ENCODE measurements around the gene MDM1.

MDM1 gene

DNA sequence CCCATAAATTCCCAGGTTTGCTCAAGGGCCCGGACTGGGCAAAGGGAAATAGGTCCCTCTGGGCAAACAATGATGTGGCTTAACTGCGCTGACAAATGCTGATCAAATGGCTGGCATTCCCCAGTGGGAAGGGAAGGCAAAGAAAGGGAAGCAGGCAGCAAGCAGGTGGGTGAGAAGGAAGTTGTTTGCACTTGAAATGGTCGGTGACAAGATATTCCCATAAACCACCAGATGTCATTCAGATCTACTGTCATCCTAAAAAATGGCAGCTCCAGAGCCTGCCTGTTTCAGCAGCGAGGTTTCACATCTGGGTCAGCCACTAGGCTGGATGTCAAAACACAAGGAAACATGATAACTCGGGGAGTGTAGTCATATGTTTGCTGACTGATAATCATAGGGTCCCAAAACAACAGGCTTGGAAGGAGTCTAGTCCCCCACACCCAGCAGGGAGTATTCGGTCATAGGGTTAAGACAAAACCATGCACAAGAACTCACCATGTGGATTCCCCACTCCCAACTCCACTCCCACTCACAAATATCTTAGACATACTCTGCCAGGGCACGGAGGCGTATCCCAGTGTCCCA lies 37.9 kb upstream of the MDM1 start:
- no peaks in the 10 kb centered on the region for H3K36me3 ChIP-seq (ENCODE audit: low read depth)
- DNase-seq (ENCODE audit: low spot score) (no peak), ATAC-seq (ENCODE audit: low read depth) (no peak)
- H3K4me1 ChIP-seq (ENCODE audit: insufficient read depth, poor library complexity, severe bottlenecking), result peaks cover 6% of the 10 kb centered on the region
- no peaks in the 10 kb centered on the region for H3K9me3 ChIP-seq (ENCODE audit: severe bottlenecking)
- H3K4me3 ChIP-seq (ENCODE audit: severe bottlenecking), result no peak overlapping the region
- no peak overlapping the region for H3K27ac ChIP-seq (ENCODE audit: poor library complexity, severe bottlenecking)
- TF ChIP-seq CTCF (IDR thresholded peaks at IDR 0.05; ENCODE audit: poor library complexity, severe bottlenecking), result no peak
- no peaks in the 10 kb centered on the region for H3K27me3 ChIP-seq (ENCODE audit: insufficient read depth, poor library complexity, severe bottlenecking)

DNA sequence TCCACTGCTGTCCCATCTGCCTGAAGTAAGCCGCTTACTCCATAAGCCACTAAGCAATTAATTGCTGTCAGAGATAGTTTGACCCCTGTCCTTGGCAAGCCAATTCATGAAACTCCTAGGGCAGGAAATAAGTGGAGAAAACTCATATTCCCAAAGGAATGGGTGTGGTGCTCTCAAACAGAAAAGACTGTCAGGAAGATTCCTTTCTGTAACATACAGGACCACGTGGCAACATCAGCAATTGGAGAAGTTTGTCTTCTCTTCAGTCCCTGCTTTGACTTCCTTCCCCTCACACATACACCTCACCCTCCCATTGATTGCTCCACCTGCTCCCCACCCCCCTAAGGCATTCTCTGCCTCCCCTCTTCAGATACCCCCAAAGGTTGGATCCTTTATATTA lies 36.2 kb upstream of the MDM1 start:
- Histone ChIP-seq H3K4me1 (ENCODE audit: insufficient read depth, poor library complexity, severe bottlenecking) (peaks cover 6% of the 10 kb centered on the region), H3K4me3 (ENCODE audit: severe bottlenecking) (no peak overlapping the region), H3K27me3 (ENCODE audit: insufficient read depth, poor library complexity, severe bottlenecking) (no peaks in the 10 kb centered on the region), H3K9me3 (ENCODE audit: severe bottlenecking) (no peaks in the 10 kb centered on the region), H3K36me3 (ENCODE audit: low read depth) (no peaks in the 10 kb centered on the region), H3K27ac (ENCODE audit: poor library complexity, severe bottlenecking) (no peak overlapping the region)
- DNase-seq (ENCODE audit: low spot score), result no peak
- no peak for ATAC-seq (ENCODE audit: low read depth)
- no peak for TF ChIP-seq CTCF (IDR thresholded peaks at IDR 0.05; ENCODE audit: poor library complexity, severe bottlenecking)

GRCh38 chr12:68367903-68368302 lies 35.7 kb upstream of the MDM1 start:
- no peak for ATAC-seq (ENCODE audit: low read depth)
- no peak overlapping the region for H3K27ac ChIP-seq (ENCODE audit: poor library complexity, severe bottlenecking)
- H3K27me3 ChIP-seq (ENCODE audit: insufficient read depth, poor library complexity, severe bottlenecking), result no peaks in the 10 kb centered on the region
- no peaks in the 10 kb centered on the region for H3K9me3 ChIP-seq (ENCODE audit: severe bottlenecking)
- H3K36me3 ChIP-seq (ENCODE audit: low read depth), result no peaks in the 10 kb centered on the region
- no peak for TF ChIP-seq CTCF (IDR thresholded peaks at IDR 0.05; ENCODE audit: poor library complexity, severe bottlenecking)
- peaks cover 6% of the 10 kb centered on the region for H3K4me1 ChIP-seq (ENCODE audit: insufficient read depth, poor library complexity, severe bottlenecking)
- no peak for DNase-seq (ENCODE audit: low spot score)
- no peak overlapping the region for H3K4me3 ChIP-seq (ENCODE audit: severe bottlenecking)

- Histone ChIP-seq H3K4me1 (ENCODE audit: insufficient read depth, poor library complexity, severe bottlenecking) (peaks cover 6% of the 10 kb centered on the region), H3K27ac (ENCODE audit: poor library complexity, severe bottlenecking) (no peak overlapping the region), H3K27me3 (ENCODE audit: insufficient read depth, poor library complexity, severe bottlenecking) (no peaks in the 10 kb centered on the region), H3K36me3 (ENCODE audit: low read depth) (no peaks in the 10 kb centered on the region), H3K4me3 (ENCODE audit: severe bottlenecking) (no peak overlapping the region), H3K9me3 (ENCODE audit: severe bottlenecking) (no peaks in the 10 kb centered on the region)
- no peak for DNase-seq (ENCODE audit: low spot score)
- ATAC-seq (ENCODE audit: low read depth), result no peak
- TF ChIP-seq CTCF (IDR thresholded peaks at IDR 0.05; ENCODE audit: poor library complexity, severe bottlenecking), result no peak
Observed at GRCh38 chr12:68367116-68367515, 35.0 kb upstream of the MDM1 start.

DNA sequence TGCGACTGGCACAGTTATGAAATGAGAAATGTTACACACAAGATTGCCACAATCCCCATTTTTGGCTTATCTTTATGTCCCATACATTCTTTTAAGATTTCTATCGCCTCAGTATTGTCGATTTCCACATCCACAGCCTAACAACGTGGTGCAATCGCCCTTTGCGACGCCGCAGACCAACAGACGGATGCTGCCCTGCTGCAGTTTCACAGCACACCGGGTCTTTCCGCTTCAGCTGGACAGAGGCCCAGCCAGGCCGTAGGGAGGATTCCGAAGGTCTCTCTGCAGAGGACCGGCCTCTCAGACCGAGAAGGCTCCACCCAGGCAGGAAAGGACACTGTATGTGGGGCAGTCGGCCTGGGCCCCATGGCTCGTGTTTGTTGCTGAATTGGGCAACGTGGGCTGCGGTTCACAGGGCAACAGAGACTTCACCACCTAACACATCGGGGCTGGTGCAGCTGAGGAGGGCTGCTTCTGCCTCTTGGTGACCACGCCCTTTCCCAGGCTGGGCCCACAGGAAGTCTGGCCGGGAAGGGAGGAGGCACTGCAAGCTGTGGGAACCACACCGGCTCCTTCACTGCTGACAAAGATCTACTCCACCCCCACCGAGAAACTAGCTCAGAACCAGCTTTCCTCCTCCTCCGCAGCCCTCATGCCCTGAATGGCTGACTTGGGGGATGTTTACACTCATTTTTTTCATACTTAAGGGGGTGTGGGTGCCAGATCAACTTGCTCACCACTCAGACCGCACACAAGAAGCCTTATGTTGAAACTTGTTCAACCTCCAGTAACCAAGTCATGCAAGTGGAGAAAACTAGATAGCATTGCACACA lies 32.9 kb upstream of the MDM1 start:
- H3K27me3 ChIP-seq (ENCODE audit: insufficient read depth, poor library complexity, severe bottlenecking), result no peaks in the 10 kb centered on the region
- no peaks in the 10 kb centered on the region for H3K9me3 ChIP-seq (ENCODE audit: severe bottlenecking)
- ATAC-seq (ENCODE audit: low read depth), result peak; percentile 94
- peaks cover 6% of the 10 kb centered on the region for H3K4me1 ChIP-seq (ENCODE audit: insufficient read depth, poor library complexity, severe bottlenecking)
- H3K4me3 ChIP-seq (ENCODE audit: severe bottlenecking), result no peak overlapping the region
- H3K36me3 ChIP-seq (ENCODE audit: low read depth), result no peaks in the 10 kb centered on the region
- TF ChIP-seq CTCF (IDR thresholded peaks at IDR 0.05; ENCODE audit: poor library complexity, severe bottlenecking), result no peak
- H3K27ac ChIP-seq (ENCODE audit: poor library complexity, severe bottlenecking), result peak overlapping the region; percentile 14
- DNase-seq (ENCODE audit: low spot score), result peak; percentile 78
